Measurements from ENCODE around the gene TLCD1.

TLCD1 gene

GRCh38 chr17:28712705-28713415 lies 13.2 kb downstream of the TLCD1 start:
- DNase-seq (ENCODE audit: low read depth in 2 of 2): no peak

- peak in 1 of 2 donors; percentile 31 for DNase-seq (ENCODE audit: low read depth in 2 of 2)
Observed at GRCh38 chr17:28712032-28712704, 13.9 kb downstream of the TLCD1 start.

GRCh38 chr17:28711723-28712031 lies 14.4 kb downstream of the TLCD1 start, which contains the start of gene PROCA1:
PROCA1 (minus strand) TSS chr17:28711888; CDS start chr17:28711660, 228 bp downstream.
- no peak for DNase-seq (ENCODE audit: low read depth in 2 of 2)

- peak; percentile 74 to 75 for DNase-seq (ENCODE audit: low read depth in 2 of 2)
Observed at GRCh38 chr17:28710861-28711722, 14.9 kb downstream of the TLCD1 start.

DNA sequence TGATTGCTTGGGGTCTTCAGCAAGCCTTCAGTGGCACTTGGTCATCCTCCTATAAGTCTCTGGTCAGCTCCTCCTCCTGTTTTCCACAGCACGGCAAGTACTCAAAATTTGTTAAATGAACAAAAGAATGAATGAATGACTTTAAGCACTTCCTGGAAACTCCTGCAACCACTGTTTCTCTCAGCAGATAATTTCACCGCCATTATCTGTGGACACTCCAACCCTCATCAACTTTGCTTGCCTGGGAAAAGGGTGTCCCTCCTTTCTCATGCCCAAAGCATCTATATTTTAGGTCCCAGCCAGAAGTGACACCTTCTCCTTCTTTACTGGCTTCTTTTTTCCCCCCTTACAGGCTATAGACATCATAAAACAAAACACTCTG lies 18.7 kb downstream of the TLCD1 start:
- no peak for DNase-seq (ENCODE audit: low read depth in 2 of 2)

- DNase-seq (ENCODE audit: low read depth in 2 of 2): no peak
Observed at GRCh38 chr17:28706471-28707338, 19.3 kb downstream of the TLCD1 start.

DNA sequence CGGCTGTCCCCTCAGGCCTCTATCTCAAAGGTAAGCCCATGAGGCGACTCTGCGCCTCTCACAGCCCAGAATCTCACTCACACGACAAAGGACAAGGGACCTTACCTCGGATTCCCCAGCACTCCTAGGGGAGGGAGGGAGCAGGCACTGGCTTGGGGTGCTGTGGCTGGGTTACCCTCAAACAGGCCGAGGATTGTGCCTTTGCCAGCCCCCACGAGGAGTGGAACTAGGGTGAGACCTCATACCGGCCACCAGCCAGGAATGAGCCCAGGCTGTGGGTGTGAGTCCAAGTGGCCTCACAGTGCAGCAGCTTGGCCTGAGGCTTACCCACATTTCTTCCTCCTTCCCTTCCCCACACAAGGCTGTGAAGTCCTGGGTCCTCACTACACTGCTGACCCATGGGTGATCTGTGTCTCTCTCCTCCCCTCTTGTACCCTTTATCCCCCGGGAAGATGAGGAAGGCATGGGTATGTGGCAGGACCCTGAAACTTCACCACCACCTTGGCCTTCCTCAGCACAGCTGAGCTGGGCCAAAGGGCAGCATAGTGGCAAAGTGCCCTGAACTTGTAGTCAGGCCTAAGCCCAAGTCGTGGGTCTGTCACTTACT lies 20.2 kb downstream of the TLCD1 start:
- DNase-seq (ENCODE audit: low read depth in 2 of 2): no peak

- no peak for DNase-seq (ENCODE audit: low read depth in 2 of 2)
Observed at GRCh38 chr17:28705074-28705659, 20.9 kb downstream of the TLCD1 start.

DNA sequence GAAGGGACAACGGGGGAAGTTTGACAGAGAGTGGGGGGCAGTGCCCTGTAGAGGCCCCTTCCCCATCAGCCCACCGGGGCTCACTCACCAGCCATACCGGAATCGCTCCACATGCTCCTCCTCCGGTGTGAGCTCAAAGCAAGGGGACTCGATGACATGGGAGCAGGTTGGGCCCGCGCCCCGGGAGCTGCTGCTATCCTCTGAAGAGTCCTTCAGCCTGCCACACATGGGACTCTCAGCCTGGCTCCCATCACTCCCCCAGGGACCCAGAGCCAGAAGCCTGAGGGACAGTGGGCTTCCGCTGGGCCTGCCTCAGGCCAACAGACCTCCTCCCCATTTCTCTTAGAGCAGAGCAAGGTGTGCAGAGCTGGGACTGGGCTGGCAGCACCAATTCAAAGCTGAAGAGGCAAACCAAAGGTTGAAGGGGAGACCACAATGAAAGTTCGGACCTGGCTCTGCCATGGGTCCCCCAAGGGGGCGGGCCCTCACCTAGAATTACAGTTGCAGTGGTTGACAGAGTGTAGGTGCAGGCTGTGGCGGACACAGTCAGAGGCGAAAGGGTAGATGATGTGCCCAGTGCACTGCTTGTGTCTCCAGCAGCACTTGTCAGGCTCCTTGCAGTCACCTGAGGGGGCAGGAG lies 21.7 kb downstream of the TLCD1 start:
- no peak for DNase-seq (ENCODE audit: low read depth in 2 of 2)

DNA sequence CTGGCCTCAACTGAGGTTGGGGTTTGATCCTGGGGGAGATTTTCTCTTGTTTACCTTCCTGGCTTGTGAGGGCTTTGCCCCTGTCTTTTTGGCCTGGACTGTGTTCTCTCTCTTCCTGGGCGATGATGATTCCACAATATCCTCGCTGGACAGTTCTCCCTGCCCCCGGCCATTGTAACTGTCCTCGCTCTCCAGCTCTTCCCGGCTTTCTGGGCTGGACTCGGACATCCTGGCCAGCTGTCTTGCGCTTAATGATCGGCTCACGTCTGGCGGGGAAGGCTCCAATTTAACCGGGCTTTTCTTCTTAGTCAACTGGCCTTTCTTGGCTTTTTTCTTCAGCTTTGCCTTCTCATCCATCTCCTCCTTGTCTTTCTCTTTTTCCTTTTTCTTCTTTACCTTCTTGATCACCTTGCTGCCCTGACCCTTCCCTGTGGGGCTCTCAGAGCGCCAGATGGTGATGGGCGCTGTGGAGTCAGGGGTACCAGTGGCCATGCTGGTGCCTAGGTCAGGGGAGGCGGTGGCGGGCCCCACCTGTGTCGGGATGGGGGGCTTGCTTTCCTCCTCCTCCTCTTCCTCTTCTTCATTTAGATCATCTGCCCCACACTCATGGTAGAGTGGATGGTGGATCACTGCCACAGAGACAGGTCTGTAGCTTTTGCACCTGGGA lies 22.3 kb downstream of the TLCD1 start:
- DNase-seq (ENCODE audit: low read depth in 2 of 2): no peak

DNA sequence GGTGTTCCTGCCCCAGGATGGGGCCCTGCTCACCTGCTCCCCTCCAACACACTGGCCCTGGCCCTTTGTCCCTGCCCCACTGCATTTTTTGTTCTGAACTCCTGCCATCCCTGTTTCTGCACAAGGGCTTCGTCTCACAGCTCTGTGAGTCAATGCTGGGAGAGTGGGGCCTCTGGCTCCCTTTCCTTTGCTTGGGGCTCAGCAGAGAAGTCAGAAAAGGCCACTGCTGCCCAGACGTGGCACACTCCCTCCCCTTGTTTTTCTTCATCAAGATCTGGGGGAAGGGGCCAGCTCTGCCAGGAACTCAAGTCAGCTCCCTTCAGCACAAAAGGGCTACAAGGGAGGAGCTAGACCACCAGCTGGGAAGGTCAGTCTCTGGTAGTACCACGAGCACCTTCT lies 23.3 kb downstream of the TLCD1 start:
- no peak for DNase-seq (ENCODE audit: low read depth in 2 of 2)

DNA sequence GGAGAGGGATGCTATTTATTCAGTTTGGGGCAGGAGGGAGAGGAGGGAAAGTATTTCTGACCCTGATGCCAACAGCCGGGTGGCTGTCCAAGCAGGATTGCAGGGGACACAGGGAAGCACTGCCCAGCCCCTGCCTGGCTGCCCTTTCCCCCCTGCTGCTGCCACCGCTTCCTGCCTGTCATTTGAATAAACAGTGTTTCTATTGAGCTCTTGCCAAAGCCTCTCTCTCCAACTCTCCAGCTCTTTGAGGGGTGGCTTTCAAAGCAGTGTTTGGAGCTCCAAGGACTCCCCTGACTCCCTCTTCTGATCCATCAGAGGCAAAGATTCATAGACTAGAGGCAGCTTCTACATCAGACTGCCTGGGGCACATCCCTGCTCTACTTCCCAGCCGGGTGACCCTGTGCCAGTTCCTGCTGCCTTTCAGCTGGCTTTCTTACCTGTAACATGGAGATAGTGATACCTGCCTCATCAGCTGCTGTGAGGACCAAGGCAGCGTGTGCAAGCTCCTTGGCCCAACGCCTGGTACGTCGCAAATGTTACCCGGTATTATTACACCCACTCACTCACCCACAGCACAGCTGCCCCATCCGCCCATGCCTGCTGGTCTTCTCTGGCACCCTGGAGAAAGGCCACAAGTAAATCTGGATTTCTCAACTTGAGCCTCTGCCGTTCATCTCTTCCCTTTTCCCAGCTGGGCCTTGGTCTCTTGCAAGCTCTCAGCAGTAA lies 23.8 kb downstream of the TLCD1 start:
- DNase-seq (ENCODE audit: low read depth in 2 of 2): no peak

- no peak for DNase-seq (ENCODE audit: low read depth in 2 of 2)
Observed at GRCh38 chr17:28700830-28701492, 25.1 kb downstream of the TLCD1 start.

DNA sequence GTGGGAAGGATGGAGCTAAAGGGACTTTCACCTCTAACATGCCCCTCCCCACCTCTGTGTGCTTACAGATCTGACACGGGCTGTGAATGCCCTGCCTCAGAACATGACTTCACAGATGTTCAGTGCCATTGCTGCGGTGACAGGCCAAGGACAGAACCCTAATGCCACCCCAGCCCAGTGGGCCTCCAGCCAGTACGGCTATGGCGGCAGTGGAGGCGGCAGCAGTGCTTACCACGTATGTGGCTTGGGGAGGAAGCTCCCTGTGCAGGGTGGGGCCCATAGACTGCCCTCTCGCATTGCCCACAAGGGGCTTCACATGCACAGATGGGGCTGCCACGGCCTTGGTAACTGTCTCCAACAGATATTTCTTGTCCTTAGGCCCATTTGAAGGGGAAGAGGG lies 25.8 kb downstream of the TLCD1 start:
- DNase-seq (ENCODE audit: low read depth in 2 of 2): no peak

- no peak for DNase-seq (ENCODE audit: low read depth in 2 of 2)
Observed at GRCh38 chr17:28698253-28698941, 27.6 kb downstream of the TLCD1 start.

GRCh38 chr17:28693869-28694268 lies 32.2 kb downstream of the TLCD1 start:
- DNase-seq (ENCODE audit: low read depth in 2 of 2): no peak

GRCh38 chr17:28689011-28689410 lies 37.0 kb downstream of the TLCD1 start:
- no peak for DNase-seq (ENCODE audit: low read depth in 2 of 2)

GRCh38 chr17:28688481-28688880 lies 37.6 kb downstream of the TLCD1 start:
- DNase-seq (ENCODE audit: low read depth in 2 of 2): no peak
